HG02870 (cell line): ENCODE measurements around the gene NRL.

Experiments
- ATAC-seq: cut with Tn5 transposase; IDR thresholded peaks from one replicate; pipeline ENCODE4 v1.9.1; 2021; ENCODE audit warnings: mild to moderate bottlenecking, moderate library complexity; ENCODE audit not compliant: unreplicated experiment

Gene NRL

DNA sequence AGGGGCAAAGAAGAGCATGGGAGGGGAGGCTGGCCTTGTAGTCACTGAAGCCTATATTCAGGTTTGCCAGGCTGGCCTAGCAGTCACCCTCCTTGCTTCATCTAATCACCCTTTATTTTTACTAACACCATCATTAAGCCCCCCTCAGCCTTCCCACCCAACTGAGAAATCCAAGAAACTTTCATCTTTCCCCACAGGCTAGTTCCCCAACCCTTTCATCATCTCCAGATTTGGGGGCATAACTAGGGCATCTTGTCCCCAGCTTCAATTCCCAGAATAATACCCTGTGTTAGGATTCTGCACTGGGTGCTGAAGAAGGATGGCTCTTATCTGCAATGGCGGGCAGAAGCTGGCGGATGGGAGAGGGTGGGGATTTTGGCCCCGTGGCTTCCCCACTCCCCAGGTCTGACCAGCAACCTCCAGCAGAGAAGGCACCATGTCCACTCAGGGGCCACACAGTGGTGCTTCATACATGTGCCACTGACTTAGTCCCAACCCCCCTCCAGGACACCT lies 13.7 kb downstream of the NRL start:
- ATAC-seq = no peak

DNA sequence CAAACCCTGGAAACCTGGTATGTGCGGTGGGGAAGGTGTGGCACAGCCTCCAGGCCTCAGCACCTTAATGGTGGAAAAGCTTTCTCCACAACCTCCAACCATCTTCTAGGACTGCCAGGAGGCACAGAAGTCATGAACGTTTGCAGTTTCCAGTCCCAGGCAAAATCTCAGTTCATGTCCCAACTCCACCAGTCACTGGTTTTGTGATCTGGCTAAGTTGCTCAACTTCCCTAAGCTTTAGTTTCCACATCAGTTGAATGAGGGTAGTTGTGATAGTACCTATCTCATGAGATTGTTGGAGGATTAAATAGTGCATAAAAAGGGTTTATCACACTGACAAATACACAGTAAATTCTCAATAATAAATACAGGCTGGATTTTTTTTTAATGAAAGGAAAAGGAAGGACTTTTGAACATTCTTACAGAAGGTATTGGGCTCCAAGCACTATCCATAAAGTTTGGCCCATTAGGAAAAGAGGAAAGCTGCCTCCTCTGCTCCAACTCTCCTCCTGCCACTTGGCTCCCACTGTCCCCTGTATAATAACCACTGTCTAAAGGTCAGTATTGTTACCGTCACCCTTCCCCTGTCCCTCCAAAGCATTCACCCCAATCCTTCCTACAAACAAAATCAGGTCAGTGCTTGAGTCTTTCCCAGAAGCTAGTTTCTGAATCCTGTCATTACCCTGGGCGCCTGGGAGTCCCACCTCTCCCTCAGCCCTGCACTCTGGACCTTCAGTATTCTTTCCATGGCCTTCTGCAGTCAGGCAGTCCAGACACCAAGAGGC lies 14.4 kb downstream of the NRL start:
- no peak for ATAC-seq

DNA sequence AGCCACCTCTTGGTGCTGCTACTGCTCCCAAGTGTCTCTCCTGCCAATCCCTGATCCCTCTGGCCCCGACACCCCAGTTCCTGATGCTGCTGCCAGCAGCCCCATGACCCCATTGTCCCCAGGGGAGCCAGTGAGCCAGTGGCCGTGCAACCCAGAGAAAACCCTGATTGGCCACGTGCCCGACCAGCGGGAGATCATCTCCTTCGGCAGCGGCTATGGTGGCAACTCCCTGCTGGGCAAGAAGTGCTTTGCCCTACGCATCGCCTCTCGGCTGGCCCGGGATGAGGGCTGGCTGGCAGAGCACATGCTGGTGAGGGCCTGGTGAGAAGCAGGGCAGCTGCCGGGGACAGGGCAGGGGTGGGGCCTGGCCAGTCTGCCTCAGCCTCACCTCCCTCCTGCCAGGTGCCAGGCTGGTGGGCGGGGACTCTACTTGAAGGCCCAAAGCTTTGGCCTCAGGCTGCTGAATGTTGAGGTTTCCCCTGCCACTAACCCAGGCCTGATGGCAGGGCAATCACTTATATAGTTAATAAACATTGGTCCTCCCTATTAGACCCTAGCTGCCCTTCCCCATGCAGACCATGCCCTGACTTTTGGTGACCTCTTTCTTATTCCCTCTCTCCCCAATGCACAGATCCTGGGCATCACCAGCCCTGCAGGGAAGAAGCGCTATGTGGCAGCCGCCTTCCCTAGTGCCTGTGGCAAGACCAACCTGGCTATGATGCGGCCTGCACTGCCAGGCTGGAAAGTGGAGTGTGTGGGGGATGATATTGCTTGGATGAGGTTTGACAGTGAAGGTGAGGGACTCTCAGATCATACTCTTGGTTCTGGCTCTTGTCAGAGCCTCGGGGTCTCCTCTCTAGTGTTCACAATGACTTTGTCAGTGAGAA lies 15.6 kb downstream of the NRL start:
- no peak for ATAC-seq

GRCh38 chr14:24098229-24098926 lies 16.4 kb downstream of the NRL start:
- ATAC-seq = no peak

- no peak for ATAC-seq
These were observed 18.1 kb downstream of the NRL start for GRCh38 chr14:24096545-24097181.

DNA sequence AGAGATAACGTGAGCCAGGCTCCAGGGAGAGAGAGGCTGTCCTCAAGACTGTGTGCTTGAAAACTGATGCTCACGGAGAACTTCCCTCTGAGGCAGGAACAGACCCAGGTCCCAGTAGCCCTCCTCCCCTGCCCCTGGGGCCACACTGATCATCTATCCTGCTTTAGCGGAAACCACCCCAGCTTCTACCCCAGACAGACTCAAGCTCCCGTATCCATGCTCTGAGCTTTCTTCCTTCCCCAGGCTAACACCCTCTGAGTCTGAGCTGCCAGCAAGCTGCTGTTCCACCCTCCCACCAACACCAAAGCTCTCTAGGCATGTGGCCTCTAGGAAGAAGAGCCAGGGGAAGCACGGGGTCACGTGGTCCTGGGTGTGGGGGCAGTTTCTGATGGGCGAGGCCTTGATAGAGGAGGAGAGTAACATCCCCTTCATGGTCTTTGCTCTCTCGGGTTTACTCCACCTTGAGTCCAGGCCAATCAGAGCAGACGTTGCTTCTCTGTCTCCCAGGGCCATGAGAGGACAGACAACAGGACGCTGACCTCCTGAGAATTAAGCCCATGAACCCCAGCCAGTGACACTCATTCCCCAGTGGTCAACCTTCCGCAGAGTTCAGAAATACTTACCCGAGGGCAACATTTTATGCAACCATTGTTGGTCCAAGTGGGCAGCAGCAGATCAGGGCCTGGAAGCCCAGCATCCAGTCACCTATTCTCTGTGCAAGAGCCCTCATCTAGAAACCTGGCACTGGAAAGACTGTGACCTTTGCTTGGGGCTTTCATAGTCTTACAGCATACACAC lies 19.3 kb downstream of the NRL start:
- peak; percentile 76 for ATAC-seq

DNA sequence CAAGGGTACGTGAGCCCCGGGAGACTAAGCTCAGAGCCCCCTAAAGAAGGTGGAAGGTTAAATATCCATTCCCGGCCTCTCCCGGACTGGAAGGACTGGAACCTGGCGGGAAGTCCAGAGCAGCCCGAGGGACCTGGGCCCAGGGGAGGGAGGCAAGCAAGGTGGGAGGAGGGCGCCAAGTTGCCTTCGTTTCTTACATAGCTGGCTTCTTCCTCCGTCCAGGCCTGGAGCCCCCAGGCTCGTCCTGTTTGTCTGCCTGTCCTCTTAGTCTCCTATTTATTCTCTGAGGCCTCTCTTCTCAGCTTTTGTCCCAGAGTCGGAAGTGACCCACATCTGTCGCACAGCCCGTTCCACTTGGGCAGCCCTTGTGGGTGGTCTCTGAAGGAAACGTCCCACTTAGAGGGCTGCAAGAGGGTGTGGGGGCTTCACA lies 19.9 kb downstream of the NRL start:
- ATAC-seq = peak; percentile 1

DNA sequence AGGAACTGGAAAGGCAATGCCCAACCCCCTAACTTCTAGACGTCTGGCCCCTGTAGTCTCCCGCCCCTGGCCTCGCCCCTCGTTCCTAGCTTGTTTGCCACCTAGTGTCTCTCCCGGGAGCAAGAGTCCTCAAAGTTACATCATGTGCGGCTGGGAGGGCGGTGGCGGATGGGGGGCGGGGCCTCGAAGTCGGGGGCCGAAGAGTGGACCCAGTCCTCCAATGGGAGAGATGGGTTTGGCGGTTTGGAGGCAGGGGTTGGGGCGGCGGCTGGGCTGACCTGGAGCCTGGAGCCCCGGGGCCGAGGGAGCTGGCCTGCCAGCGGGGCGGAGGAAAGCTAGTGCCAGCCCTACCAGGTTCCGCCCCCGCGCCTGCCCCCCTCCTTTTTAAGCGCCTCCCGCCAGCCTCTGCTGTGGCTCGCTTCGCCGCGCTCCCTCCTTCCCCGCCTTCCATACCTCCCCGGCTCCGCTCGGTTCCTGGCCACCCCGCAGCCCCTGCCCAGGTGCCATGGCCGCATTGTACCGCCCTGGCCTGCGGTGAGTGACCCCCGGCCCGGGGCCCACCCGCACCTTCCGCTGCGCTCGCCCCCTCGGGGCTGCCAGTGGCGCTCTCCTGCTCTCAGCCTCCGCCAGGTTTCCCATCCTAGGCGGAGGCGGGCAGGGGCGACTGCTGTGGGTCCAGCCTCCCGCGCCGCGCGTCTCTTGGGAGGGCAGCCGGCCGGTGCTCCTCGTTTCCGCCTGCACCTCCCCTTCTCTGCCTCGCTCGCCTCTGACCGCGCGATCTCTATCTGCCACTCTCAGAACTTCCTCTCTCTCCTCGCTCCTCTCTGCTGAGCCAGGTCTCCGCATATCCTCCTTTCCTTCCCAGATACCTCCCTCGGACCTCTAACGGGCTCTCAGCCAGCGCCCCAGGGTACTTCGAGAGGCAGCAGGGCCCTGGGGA lies 20.6 kb downstream of the NRL start, which contains the start of gene PCK2:
Gene PCK2 (plus strand): TSS at position 411 of the 940 bp plus-strand sequence. CDS start 95 bp downstream, at position 506.
- ATAC-seq = peak; percentile 33

DNA sequence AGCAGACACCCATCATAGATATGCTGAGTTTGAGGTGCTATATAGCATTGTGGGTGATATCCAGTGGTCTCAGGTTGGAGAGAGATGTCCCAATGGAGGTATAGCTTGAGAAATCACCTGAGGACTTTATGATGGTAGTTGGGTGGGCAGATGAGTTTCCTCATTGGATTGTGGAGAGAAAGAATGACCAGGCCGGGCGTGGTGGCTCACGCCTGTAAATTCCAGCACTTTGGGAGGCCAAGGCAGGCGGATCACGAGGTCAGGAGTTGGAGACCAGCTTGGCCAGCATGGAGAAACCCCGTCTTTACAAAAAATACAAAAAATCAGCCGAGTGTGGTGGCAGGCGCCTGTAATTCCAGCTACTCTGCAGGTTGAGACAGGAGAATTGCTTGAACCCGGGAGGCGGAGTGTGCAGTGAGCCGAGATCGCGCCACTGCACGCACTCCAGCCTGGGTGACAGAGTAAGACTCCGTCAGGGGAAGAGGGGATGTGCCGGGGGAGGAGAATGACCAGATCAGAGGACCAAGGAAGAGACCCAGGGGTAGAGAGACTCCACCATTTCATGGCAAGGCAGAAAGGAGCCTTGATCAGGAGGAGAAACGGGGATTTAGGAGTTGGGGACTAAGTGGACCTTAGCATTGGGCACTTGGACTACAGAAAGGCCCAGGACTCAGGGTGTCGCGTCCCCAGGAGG lies 21.4 kb downstream of the NRL start:
- no peak for ATAC-seq

- no peak for ATAC-seq
These were observed 22.1 kb downstream of the NRL start for GRCh38 chr14:24092505-24093206.

DNA sequence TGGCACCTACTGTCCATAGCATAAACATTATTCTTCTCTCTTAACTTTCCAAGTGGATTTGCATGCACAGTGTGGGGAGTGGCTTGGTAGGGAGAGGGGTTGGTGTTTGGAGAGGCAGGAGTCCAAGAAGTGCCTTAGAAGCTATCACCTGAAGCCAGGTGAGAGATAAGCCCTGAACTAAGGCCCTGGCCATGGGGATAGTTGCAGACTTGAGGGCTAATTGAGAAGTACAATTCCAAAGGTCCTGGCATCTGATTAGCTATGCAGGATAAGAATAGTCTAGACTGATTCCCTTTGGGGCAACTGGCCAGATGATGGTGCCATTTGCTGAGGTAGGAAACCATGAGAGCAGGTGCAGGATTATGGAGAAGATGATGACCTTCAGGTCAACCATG lies 22.6 kb downstream of the NRL start:
- ATAC-seq = no peak

DNA sequence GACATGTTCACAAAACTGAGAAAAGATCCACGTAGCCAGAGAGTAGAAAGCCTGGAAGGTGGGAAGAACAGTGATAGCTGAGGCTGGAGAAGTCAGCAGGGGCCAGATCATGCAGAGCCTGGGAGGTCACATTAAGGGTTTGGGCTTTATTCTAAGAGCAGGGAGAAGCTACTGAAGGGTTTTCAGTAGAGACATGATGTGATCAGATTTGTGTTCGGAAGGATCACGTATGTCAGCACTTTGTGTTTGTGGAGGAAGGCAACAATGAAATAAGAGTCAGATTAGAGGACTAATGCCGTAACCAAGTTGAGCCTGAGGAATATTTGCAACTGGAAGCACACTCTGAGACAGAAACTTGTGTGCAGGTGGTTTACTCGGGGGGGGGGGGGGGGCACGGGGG lies 24.9 kb downstream of the NRL start:
- ATAC-seq = no peak

DNA sequence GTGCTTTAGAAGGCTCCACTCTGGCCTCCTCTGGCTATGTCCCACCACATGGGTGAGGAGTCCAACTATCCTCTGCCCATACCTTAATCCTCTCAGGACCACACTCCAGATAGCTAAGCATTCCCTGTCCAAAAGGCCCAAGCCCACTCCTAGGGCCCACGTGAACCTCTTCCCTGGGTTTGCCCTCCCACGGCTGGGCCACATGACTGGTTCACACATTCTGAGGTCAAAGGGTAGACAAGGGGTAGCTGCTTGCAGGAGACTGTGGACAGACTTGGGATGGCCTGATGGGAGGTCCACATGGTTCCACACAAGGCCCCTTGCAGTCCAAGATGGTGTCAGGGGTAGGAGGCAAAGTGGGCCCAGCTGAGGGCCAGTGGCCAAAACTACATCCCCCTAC lies 26.7 kb downstream of the NRL start:
- no peak for ATAC-seq

DNA sequence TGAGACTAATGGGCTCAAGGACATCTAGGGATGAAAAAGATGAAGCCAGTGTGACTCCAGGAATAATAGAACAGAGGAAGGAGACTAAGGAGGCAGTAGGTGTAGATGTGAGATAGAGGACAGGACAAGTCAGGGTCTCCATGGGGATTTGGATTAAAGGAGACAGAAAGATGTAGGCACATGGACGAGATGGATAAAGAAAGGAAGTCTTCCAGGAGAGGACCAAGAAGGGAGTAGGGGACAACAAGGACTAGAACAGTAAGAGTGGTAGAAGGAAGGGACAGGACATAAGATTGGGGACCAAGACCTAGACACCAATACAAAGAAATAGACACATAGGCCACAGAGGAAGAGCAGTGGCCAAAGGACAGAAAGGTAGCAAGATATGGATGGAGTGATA lies 27.7 kb downstream of the NRL start:
- ATAC-seq = no peak

DNA sequence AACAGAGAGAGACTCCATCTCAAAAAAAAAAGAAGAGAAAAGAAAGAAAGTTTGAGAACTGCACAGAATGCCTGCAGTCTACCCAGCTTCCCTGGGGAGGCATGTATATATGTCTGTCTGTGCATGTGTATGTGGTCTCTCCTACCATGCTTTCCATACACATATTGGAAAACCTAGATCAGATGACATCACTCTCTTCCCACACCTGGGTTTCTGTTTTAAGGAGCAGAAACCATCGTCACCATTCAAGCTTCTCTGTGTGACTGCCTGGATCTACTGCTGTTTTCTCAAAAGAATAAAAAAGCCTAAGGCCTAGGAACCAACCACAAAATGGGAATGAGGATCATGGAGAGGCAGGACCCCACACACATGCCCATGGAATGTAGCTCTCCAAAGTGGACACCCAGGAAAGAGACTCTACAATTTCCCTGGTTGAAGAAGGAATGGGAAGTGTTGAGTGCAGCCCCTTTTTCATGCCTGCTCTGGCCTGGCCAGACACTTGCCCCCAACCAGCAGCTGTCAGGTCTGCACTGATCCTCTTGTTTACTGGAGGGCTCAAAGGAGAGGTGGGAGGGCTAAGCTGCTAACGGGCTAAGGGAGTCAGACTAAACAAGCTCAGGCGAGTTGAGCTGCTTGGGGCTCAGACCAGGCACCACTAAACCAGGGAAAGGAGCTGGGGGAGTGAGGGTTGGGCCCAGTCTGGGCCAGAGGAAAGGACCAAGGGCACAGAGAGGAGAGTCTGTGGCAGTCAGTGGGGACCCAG lies 28.4 kb downstream of the NRL start:
- ATAC-seq = no peak

DNA sequence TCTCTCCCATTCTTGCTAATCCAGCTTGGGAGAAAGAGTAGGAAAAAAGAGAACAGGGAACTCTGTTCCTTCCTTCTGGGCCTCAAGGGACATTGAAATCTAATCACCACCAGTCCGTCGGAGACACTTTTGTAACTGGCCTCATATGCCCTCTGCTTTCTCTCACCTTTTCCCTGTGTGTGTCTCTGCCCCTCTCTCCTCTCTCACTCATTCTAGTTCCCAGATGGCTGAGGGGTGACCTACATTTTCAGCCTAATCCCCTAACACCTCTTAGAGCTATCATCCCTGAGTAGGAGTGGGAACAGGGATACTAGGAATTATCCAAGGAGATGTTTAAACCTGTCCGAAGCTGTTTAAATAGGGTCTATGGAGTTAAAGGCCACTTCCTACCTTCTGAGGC lies 29.5 kb downstream of the NRL start:
- ATAC-seq = no peak

DNA sequence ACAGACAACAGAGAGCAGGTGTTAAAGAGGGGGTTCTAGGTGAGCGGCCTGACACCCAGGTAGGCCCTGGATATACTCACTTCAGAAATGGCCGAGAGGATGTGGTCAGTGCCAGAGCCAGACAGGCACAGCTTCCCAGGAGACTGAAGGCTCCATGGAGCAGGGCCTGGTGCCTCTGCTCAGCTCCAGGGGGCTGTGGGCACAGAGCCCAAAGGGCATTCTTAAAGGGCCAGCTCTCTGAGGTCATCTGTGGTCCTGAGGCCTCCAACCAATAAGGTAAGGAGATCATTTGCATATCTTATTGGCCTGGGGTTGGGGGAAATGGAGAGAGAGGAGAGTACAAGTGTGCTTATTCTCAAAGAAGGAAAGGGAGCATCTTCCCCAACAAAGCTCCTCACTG lies 30.3 kb downstream of the NRL start:
- ATAC-seq = no peak
